GM23338 (cell line): Measurements from ENCODE around the gene TCF7. TPM values are rescaled to one million over a fixed set of nuclear protein-coding genes. Genes with fewer than 3 reads are reported as not detected.

Source experiments
- ATAC-seq: fragments of 200-7000 bp; cut with Tn5 transposase; 3 replicates; pipeline ENCODE4 v1.9.1; 2020
- DNase-seq: peaks from one replicate; pipeline ENCODE4 v3.0.0-alpha.2; 2015; ENCODE audit warnings: low spot score
- H2AFZ ChIP-seq: fragments of 200-600 bp; sonication (generic); 2 replicates; pipeline ENCODE4 v1.8.0; 2016; ENCODE audit warnings: antibody characterized with exemption, mild to moderate bottlenecking, moderate library complexity
- H3F3A ChIP-seq: fragments of 200-600 bp; sonication (generic); replicated peaks from 2 replicates; pipeline ENCODE4 v1.8.0; 2017; ENCODE audit warnings: antibody characterized with exemption, mixed run types, low read depth
- H3K27ac ChIP-seq: fragments of 200-600 bp; sonication (generic); 2 replicates; pipeline ENCODE4 v1.6.1; 2016; ENCODE audit warnings: low read depth
- H3K27me3 ChIP-seq: fragments of 200-600 bp; sonication (generic); 2 replicates; pipeline ENCODE4 v1.8.0; 2016; ENCODE audit warnings: mild to moderate bottlenecking, mixed run types, moderate library complexity; ENCODE audit not compliant: insufficient read depth
- H3K36me3 ChIP-seq: fragments of 200-600 bp; sonication (generic); 2 replicates; pipeline ENCODE4 v1.8.0; 2016; ENCODE audit warnings: mild to moderate bottlenecking; ENCODE audit not compliant: insufficient read depth
- H3K4me1 ChIP-seq: fragments of 200-600 bp; sonication (generic); 2 replicates; pipeline ENCODE4 v1.8.0; 2016; ENCODE audit warnings: mild to moderate bottlenecking, moderate library complexity; ENCODE audit not compliant: insufficient read depth
- H3K4me2 ChIP-seq: fragments of 200-600 bp; sonication (generic); 2 replicates; pipeline ENCODE4 v1.7.1; 2017; ENCODE audit warnings: mixed run types
- H3K4me3 ChIP-seq: fragments of 200-600 bp; sonication (generic); 2 replicates; pipeline ENCODE4 v1.6.1; 2016; ENCODE audit warnings: mixed run types
- H3K79me2 ChIP-seq: fragments of 200-600 bp; sonication (generic); replicated peaks from 2 replicates; pipeline ENCODE4 v1.8.0; 2017; ENCODE audit warnings: mild to moderate bottlenecking; ENCODE audit not compliant: insufficient read depth
- H3K9me2 ChIP-seq: fragments of 200-600 bp; sonication (generic); 2 replicates; pipeline ENCODE4 v1.8.0; 2017; ENCODE audit not compliant: insufficient read depth
- H4K20me1 ChIP-seq: fragments of 200-600 bp; sonication (generic); replicated peaks from 2 replicates; pipeline ENCODE4 v1.8.0; 2017; ENCODE audit warnings: mild to moderate bottlenecking; ENCODE audit not compliant: insufficient read depth
- H3K27ac Mint-ChIP-seq: 2 replicates; pipeline ENCODE4 v1.8.0; 2020; ENCODE audit warnings: inconsistent platforms, mild to moderate bottlenecking, moderate library complexity, mixed read lengths
- H3K27me3 Mint-ChIP-seq: 3 replicates; pipeline ENCODE4 v1.8.0; 2022; ENCODE audit warnings: low read depth, mild to moderate bottlenecking, moderate library complexity, mixed read lengths, inconsistent platforms; ENCODE audit not compliant: insufficient read depth, poor library complexity
- H3K36me3 Mint-ChIP-seq: 3 replicates; pipeline ENCODE4 v1.8.0; 2021; ENCODE audit warnings: low read depth, mild to moderate bottlenecking, inconsistent platforms, moderate library complexity, mixed read lengths
- H3K4me1 Mint-ChIP-seq: 3 replicates; pipeline ENCODE4 v1.8.0; 2020; ENCODE audit warnings: mild to moderate bottlenecking, inconsistent platforms, mixed read lengths
- H3K4me3 Mint-ChIP-seq: 3 replicates; pipeline ENCODE4 v1.8.0; 2021; ENCODE audit warnings: moderate library complexity, mild to moderate bottlenecking, inconsistent platforms, mixed read lengths
- H3K9me3 Mint-ChIP-seq: 3 replicates; pipeline ENCODE4 v1.8.0; 2020; ENCODE audit warnings: moderate library complexity, mild to moderate bottlenecking, inconsistent platforms, mixed read lengths
- CREB1 ChIP-seq: fragments of 250-450 bp; sonication (Bioruptor Pico); IDR thresholded peaks from 2 replicates; pipeline ENCODE4 v1.5.0; 2020; ENCODE audit warnings: low read depth, mild to moderate bottlenecking, moderate library complexity
- CTCF ChIP-seq, 2 experiments: fragments of 200-600 bp in 1 of 2; sonication (generic) in 1 of 2; conservative IDR thresholded peaks; 2 replicates each; pipeline versions ENCODE4 v1.5.1 to v1.6.1; 2016 to 2017; ENCODE audit warnings: antibody characterized with exemption in 2 of 2, low read depth in 2 of 2, mild to moderate bottlenecking in 2 of 2, moderate library complexity in 1 of 2
- ETS1 ChIP-seq: IDR thresholded peaks from 2 replicates; pipeline ENCODE4 v1.6.1; 2016; ENCODE audit warnings: antibody characterized with exemption
- EZH2 ChIP-seq: fragments of 200-600 bp; sonication (generic); IDR thresholded peaks from one replicate; pipeline ENCODE4 v1.8.0; 2017; ENCODE audit warnings: antibody characterized with exemption, mild to moderate bottlenecking, low read depth; ENCODE audit not compliant: unreplicated experiment
- EZH2phosphoT487 ChIP-seq: fragments of 200-600 bp; sonication (generic); IDR thresholded peaks from one replicate; pipeline ENCODE4 v1.8.1; 2018; ENCODE audit warnings: antibody characterized with exemption; ENCODE audit not compliant: unreplicated experiment
- JUNB ChIP-seq: IDR thresholded peaks from one replicate; pipeline ENCODE4 v1.6.1; 2016; ENCODE audit warnings: antibody characterized with exemption; ENCODE audit not compliant: unreplicated experiment
- NANOG ChIP-seq: IDR thresholded peaks from 2 replicates; pipeline ENCODE4 v1.6.1; 2016; ENCODE audit warnings: antibody characterized with exemption, borderline replicate concordance
- POLR2AphosphoS5 ChIP-seq: IDR thresholded peaks from 2 replicates; pipeline ENCODE4 v1.6.1; 2016; ENCODE audit warnings: antibody characterized with exemption, low read depth
- REST ChIP-seq: IDR thresholded peaks from one replicate; pipeline ENCODE4 v1.6.1; 2018; ENCODE audit warnings: antibody characterized with exemption; ENCODE audit not compliant: unreplicated experiment
- STAT1 ChIP-seq: IDR thresholded peaks from one replicate; pipeline ENCODE4 v1.6.1; 2016; ENCODE audit warnings: antibody characterized with exemption; ENCODE audit not compliant: unreplicated experiment
- ZNF114 ChIP-seq: fragments of 250-450 bp; sonication (Bioruptor Pico); IDR thresholded peaks from 2 replicates; pipeline ENCODE4 v1.5.0; 2020; ENCODE audit warnings: mild to moderate bottlenecking, moderate library complexity
- ZNF331 ChIP-seq: fragments of 250-450 bp; sonication (Bioruptor Pico); IDR thresholded peaks from 2 replicates; pipeline ENCODE4 v1.5.0; 2020; ENCODE audit warnings: low read depth, mild to moderate bottlenecking, moderate library complexity
- polyA plus RNA-seq: library from polyadenylated mRNA; unstranded; fragments of >200 nt; fragmentation: Nextera tagmentation; extraction: Ambion mirVana; gene quantifications from 2 replicates; pipeline ENCODE4 v1.2.1, GENCODE V29; 2016
- total RNA-seq: library from RNA; depleted of rRNA; stranded (reverse); fragments of >200 nt; shearing (Covaris generic); gene quantifications from 2 replicates; pipeline ENCODE4 v1.2.3, GENCODE V29; 2014

The TCF7 gene
- total and polyA plus RNA-seq, 2 experiments from 2014 or later, result 5.6 to 8.1 TPM

- TF ChIP-seq CTCF (conservative IDR thresholded peaks at IDR 0.05; ENCODE audit: low read depth in 2 of 2), result no peak
- TF ChIP-seq ZNF331 (CRISPR knock-in tag), result no peak
- no peak for TF ChIP-seq POLR2AphosphoS5
- TF ChIP-seq ETS1, result no peak
- TF ChIP-seq CREB1 (CRISPR knock-in tag), result no peak
- no peak for TF ChIP-seq ZNF114
Observed at GRCh38 chr5:134082264-134082992, 32.1 kb upstream of the TCF7 start (continued).

DNA sequence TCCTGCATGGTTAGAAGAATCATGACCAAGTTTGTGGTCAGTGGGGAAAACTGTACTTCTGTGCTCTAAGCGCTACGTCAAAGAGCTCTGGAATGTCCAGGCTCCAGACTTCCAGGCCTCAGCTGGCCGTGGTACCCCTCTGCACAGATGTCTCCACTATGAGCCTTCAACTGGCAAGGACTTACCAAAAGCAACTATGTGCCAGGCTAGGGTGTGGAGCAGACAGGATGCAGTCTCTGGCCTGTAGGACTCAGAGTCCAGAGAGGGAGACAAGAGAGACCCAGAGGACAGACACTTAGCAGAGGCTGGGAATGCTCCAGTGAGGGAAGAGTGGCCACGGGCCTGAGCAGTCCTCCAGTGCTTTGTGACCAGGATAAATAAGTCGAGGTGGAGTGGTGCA is 31.0 kb upstream of the TCF7 start:
- H3K27ac Mint-ChIP-seq, result no peak overlapping the region
- H3K79me2 ChIP-seq, result no peaks in the 10 kb centered on the region
- DNase-seq, result no peak

More for the DNA sequence above, 31.0 kb upstream of the TCF7 start:
- peaks cover 3% of the 10 kb centered on the region; the same call in 2 of the 3 replicates for H3K4me1 Mint-ChIP-seq
- Histone ChIP-seq H3K4me2 (no peak overlapping the region), H3K36me3 (no peaks in the 10 kb centered on the region), H3K27me3 (no peaks in the 10 kb centered on the region), H3K9me2 (no peaks in the 10 kb centered on the region), H3K4me1 (no peaks in the 10 kb centered on the region), H3K4me3 (no peak overlapping the region), H4K20me1 (no peaks in the 10 kb centered on the region), H3K27ac (no peak overlapping the region), H2AFZ (no peak overlapping the region), H3F3A (no peaks in the 10 kb centered on the region)
- no peak overlapping the region for H3K4me3 Mint-ChIP-seq
- no peaks in the 10 kb centered on the region for H3K9me3 Mint-ChIP-seq
- H3K27me3 Mint-ChIP-seq, result peaks cover 3% of the 10 kb centered on the region
- TF ChIP-seq STAT1 (no peak), CREB1 (CRISPR knock-in tag) (no peak), JUNB (no peak), REST (no peak), ZNF114 (no peak), EZH2phosphoT487 (no peak), NANOG (no peak), EZH2 (no peak)
- no peak for ATAC-seq
- no peaks in the 10 kb centered on the region for H3K36me3 Mint-ChIP-seq
